HG03457 (cell line): ENCODE data around the gene MATR3.
"Not testable (repeated sequence)": the region's sequence is repeated elsewhere in the genome, so short reads cannot be mapped to it uniquely, and the experiment has no call there.

Experiments used
- ATAC-seq: cut with Tn5 transposase; IDR thresholded peaks from one replicate; pipeline ENCODE4 v1.9.1; 2021; ENCODE audit warnings: moderate number of reproducible peaks; ENCODE audit not compliant: unreplicated experiment

Gene MATR3

DNA sequence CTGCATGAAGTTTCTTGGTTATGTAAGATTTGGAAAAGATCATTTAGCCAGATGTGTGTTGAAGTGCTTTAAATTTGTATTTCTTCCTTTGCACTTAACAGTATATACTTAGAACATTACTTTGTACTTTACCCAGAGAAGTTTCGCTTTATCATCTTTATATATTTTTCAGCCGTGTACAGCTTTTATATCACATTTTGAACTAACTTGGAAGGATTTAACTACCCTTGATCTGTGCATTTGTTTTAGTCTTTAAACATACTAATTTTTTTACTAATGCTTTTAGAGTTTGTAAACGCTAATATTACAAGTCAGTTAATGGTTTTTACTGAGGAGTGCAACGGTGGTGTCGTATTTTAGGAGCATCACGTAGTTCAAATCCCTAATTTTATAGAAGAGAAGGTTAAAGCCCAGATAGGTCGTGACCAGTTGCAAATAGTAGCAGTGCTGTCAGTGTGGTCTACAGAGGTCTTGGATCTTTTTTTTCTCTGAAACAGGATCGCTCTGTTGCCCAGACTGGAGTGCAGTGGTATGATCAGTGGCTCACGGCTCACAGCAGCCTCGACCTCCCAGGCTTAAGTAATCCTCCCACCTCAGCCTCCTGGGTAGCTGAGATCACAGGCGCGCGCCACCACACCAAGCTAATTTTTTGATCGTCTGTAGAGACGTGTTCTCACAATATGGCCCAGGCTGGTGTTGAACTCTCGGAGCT, 2.0 kb downstream of the MATR3 start:
- no peak for ATAC-seq

DNA sequence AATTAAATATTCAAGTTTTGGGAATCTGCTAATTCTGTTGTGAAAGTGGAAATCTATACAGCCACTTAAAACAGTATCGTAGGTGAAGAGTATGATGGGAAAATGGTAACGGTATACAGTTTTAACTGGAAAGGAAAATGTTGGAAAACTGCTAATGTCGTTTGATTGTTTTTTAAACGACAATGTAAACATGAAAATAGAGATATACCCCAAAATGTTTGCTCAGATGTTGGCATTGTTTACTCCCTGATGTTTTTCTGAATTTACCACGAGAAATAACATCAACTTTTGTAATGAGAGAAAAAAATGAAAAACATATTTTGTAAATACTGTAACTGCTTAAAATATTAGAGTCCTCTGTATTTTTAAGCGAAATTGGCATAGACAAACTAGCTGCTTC, 2.7 kb downstream of the MATR3 start:
- no peak for ATAC-seq

DNA sequence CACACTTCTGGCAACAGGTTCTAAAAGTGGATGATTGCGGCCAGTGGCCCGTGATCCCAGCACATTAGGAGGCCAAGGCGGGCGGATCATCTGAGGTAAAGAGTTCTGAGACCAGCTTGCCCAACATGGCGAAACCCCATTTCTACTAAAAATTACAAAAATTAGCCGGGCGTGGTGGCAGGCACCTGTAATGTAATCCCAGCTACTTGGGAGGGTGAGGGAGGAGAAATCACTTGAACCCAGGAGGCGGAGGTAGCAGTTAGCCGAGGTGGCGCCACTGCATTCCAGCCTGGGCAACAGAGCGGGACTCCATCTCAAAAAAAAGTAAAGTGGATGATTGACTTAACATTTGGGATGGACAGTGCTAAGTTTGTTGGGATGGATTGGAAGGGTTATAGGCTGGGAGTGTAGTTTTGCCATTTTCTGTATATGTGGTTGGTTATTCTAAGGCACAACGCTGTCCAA, 3.4 kb downstream of the MATR3 start:
- no peak for ATAC-seq

DNA sequence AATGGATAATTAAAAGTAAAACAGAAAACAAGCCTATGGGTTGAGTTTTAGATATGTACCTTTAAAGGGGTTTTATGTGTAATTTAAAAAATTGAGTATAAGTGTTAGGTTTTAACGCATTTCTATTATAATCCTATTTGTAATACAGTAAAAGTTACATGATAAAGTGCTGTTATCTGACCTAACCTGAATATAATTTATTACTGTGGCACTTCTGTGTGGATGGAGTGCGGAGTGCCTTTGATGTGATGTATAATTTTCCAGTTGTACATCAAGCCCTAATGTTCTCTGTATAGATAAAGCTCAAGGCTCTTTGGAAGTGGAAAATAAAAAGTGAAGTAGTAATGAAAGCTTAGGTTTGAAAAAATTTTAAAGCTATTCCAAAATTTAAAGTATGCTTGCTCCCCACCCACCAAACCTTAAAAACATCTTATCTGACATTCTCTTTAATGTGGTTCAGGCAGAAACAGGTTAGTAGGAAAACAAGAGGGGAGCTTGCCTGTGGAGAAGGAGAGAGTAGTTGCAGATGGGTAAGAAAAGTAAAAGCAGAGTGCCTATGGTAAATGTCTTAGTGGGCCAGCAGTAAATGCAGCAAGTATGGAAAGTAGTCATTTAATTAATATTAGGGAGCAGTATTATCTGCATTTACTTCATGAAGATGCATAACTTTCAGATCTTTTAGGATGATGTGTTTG, 4.0 kb downstream of the MATR3 start:
- ATAC-seq = no peak

DNA sequence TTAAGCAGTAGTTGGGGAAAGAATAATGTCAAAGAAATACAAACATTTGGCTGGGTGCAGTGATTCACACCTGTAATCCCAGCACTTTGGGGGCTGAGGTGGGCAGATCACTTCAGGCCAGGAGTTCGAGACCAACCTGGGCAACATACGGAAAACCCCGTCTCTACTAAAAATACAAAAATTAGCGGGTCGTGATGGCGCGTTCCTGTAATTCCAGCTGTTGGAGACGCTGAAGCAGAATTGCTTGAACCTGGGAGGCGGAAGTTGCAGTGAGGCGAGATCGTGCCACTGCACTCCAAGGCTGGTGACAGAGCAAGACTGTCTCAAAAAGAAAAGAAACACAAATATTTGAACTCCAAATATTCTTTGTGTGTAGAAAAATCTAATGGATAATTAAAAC, 4.7 kb downstream of the MATR3 start:
- no peak for ATAC-seq

DNA sequence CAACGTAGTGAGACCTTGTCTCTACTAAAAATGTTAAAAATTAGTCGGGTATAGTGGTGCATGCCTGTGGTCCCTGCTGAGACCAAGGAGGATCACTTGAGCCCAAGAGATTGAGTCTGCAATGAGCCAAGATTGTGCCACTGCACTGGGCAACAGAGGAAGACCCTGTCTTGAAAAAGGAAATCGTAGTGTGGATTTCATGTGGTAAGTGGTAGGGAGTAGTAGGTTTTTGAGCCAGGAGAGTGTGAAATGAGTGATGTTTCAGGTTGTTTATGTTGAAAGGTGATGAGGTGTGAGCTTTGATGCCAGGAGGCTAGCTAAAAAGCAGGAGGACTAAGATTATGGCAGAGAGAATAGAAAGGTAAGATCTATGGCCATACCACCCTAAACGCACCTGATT, 5.9 kb downstream of the MATR3 start:
- no peak for ATAC-seq

DNA sequence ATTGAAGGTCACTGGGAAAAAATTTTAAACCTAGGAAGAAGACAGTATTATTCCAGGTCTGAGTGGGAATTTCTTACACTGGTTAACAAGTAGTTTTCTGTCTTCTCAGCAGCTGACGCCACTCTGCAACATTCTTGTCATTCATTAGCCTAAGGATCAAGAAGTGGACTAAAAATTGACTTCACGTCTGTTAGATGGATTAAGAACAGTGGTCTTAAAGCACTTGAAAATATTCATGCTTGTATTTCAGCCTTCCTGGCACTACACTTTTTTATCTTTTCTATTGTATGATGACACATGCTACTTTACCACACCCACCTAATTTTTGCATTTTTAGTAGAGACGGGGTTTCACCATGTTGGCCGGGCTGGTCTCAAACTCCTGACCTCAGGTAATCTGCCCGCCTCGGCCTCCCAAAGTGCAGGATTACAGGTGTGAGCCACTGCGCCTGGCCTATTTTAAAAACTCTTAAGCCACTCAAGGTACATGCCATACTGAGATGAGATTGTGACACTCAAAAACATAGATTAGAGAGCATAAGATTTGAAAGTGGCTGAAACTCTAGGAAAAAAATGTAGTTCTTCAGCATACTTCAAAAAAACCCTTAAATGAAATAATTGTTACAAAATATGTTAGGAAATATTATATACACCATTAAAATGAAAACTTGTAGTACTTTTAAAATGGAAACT, 8.4 kb downstream of the MATR3 start:
- no peak for ATAC-seq

DNA sequence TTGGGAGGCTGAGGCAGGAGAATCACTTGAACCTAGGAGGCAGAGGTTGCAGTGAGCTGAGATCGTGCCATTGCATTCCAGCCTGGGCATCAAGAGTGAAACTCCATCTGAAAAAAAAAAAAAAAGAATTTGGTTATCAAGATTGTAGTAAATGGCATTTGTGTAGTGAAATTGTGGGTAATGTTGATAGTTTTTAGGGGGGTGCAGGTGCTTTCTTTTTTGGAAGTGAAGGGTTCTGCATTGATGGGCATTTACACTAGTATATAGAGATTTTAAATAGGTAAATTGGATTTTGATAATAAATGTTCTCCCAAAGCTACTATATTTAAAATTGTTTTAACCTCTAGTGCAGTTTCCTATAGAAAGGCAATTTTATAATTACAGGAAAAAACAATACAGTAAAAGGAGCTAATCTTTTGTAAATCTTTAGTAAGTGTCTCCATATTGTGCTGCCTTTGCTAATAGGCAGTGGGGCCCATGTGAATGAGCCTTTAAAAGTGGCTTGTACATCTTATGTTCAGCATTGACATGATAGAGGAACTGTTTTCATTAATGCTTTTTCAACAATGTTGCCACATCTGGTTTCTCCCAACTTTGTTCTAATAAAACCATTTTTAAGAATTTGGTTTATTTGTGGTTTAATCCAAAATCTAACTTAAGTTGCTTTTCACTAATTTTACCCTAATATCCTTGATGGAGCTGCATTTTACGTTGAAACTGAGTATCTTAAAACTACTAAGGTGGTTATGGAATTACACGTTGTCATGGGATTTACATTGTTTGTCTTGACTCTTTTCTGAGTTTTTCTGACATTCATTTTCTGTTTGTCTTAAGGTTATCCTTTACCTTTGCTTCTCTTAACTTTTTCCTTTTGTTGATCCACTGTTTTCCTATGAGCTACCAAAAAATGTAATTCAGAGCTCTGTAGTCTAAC, 11.1 kb downstream of the MATR3 start:
- ATAC-seq = no peak

DNA sequence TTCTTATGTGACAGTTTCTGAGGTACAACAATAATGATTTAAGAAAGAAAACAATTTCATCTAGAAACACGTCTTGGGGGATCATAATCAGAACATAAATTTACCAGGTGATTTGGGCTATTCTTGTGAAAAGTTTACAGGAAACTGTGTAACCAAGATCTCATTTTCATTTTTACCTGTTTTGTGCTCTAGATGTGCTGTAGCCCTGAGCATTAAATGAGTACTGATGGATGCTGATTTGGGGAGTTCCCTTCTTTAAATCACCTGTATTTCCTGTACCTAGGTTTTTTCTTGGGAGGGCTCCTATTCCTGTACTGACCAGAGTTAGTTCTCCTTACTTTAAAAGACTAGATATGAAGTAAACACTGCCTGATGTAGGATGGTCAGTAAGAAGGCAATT, 12.7 kb downstream of the MATR3 start:
- ATAC-seq = no peak

DNA sequence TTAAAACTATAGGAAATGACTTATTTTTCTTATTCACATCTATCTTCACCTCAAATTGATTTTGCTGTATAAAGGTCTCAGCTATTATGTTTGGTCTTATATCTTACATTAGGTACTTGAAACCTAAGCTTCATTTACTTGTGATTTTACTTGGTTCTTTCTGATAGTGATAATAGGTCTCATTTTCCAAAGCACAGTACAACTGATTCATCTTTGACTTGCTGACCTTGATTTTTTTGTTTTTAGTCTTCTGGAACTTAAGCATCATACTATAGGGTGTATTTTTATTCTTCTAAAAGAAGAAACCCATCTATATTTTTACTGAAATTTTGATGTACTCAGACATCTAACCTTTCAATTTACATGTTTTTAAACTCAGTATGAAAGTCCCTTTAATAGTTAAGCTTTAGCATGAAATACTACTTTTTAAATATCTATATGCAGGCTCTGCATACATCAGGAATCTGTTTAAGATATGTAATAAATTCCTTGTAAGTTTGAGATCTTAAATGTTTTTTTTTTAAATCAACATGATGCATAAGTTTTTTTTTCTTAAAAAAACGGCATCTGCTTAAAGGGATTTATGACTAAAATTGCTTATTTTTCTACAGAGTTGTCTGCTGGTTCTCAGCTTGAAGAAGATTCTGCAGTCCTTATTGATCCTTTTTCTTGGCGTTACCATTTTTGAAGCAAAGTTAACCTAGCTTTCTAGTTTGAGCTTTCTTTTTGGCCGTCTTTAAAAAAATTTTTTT, 13.3 kb downstream of the MATR3 start:
- ATAC-seq = no peak

DNA sequence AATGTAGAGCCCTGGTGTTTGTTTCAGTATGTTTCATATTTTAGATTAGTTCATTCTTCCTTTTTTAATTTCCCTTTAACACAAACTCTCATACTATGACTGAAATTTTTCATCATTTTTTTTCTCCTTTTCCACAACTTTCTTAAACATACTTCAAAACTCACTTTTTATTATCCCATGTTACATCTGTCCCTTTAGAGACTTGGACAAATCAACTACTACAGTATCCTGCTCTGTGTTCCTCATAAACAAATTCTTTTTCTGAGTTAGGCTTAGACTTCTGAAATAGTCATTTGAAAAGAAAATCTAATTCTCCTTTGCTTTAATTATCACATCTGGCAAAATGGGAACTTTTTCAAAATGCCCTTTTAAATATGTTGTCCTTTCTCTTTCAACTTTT, 15.3 kb downstream of the MATR3 start:
- no peak for ATAC-seq

DNA sequence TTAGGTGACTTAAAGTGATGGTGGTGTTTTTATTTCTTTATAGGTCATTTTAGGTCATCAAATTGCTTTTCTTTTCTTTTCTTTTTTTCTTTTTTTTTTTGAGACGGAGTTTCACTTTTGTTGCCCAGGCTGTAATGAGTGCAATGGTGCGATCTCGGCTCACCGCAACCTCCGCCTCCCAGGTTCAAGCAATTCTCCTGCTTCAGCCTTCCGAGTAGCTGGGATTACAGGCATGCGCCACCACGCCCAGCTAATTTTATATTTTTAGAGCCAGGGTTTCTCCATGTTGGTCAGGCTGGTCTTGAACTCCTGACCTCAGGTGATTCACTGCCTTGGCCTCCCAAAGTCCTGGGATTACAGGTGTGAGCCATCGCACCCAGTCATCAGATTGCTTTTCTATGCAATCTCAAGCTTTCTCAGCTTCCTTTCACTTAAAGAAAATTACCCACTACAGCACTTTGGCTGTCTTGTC, 17.2 kb downstream of the MATR3 start:
- ATAC-seq = not testable (repeated sequence)

DNA sequence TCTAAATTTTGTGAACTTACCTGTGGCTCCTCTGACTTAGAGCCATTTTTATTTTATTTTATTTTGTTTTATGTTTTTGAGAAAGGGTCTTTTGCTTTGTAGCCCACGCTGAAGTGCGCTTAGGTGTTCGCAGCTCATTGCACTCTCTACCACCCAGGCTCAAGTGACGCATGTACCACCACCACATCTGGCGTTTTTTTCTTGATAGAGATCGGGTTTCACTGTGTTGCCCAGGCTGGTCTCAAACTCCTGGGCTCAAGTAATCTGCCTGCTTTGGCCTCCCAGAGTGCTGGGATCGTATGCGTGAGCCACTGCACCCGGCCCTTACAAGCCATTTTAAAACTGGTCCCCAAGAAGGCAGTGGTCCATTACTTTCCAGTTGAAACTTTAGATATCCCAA, 18.5 kb downstream of the MATR3 start:
- ATAC-seq = no peak

DNA sequence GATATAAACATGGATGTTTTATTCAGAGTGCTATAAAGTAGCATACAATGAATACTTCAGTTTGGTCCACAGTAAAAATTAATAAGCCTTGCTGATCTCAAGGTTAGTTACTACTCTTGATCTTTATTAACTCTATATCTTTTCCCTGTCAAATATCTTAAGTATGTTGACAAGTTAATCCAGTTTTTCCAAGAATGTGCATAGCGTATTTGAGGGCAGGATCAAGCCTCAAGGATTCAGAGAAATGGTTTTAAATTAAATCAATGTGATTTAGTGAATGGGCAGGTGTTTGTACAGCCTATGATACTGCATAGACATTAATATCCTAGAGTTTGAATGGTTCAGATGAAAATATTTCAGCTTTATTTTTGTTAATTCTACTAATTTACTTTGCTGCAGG, 20.7 kb downstream of the MATR3 start:
- ATAC-seq = no peak

DNA sequence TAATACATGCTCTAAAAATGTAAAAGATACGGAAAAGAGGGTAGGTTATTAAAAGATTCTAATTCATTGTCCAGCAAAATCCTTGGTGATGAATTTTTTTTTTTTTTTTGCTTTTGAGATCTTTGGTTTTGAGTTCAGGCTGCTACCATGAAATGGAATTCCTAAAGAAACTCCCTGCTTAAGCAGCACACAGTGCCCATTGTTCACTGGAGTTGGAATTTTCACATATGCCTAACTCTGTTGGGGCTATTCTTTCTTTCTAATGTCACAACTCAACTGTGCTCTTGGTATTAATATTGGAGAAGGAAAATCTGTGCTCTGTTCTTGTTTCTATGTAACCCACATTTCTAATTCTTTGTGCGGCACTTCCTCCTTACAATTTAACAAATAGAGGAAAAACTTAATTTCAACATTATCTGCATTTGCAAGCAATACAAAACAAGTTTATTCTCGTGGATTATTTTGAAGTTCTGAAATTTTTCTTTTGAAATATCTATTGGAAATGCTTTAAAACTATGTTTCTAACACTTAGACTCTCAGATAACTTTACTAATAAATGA, 21.6 kb downstream of the MATR3 start:
- no peak for ATAC-seq

DNA sequence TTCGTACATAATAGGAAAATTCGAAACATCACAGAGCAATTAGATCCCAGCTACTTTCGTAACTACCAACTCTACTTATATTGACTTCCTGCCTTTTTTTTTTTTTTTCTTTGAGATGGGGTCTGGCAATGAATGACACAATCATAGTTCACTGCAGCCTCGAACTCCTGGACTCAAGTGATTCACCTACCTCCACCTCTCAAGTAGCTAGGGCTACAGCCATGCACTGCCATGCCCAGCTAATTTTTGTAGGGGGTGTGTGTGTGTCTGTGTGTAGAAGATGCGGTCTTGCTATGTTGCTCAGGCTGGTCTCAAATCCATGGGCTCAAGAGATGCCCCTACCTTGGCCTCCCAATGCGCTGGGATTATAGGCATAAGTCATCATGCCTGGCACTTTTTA, 42.3 kb downstream of the MATR3 start:
- ATAC-seq = no peak

DNA sequence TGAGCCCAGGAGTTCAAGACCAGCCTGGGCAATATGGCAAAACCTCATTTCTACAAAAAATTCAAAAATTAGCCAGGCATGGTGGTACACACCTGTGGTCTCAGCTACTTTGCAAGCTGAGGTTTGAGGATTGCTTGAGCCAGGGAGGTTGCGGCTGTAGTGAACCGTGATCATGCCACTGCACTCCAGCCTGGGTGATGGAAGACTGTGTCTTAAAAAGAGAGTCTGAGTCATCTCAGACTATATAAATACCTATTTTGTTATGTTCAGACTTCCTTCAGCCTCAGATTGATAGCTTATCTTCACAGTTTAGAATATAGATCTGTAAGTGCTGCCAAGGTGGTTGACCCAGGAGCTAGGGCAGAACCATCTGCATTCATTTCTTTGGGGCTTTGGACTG, 46.5 kb downstream of the MATR3 start:
- no peak for ATAC-seq

DNA sequence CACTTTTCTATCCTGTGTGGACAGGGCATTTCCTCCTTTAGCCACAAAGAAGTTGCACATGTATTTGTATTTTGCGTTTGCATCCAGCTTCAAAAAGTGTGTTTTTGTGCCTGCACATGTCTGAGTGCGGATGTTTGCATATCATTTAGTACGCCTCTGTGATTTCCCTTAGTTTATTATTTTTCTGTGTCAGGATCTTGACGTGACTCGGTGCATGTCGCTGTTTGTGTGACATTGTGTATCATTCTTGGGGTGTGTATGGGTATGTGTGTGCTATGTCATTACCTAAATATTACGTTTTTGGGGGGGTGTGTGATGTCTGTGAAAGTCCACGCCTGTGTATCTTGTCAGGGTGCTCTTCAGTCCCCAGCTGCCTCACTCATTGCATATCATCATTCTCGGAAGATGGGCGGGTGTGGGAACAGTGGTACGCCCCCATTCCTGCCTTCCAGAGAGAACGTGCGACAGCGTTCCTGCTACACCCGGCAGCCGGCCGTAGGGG, 47.7 kb downstream of the MATR3 start:
- no peak for ATAC-seq

DNA sequence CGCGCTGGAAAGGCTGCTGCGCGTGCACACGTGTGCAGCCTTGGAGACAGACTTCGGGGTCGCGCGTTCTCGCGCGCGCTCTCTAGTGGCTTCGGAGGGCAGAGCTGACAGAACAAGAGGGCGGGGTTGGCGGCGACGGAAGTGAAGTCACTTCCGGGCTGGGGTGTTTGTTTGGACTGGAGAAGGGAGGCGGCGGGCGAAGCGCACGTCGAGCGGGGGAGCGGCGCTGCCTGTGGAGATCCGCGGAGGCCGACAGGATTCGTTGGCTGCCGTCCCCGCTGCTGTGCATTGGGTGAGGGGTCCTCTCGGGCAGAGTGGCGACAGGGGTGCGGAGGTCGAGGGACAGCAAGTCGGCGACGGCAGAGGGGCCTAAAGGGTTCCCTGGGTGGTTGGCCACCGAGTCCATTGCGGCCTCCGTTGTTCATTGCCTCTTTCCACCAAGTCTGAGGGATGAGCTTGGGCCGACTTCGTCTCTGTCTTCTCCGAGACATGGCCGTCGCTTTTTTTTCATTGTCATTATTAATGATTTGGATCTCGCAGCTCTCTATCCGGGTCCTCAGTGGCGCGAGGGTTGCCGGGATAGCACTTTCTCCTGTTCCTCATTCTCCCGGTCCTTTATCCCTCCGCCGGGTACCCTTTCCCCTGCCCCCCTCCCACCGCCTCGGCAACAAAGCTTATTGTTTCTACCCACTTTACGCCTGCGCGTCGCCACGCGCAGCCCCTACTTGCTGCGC, 48.3 kb downstream of the MATR3 start, which contains the start of gene PAIP2:
PAIP2 (plus strand) TSS at position 166 of the 734 bp plus-strand sequence. CDS start 21,931 bp downstream, outside the sequence.
- ATAC-seq = peak; percentile 85
